Neural cell (in vitro differentiated cells): ENCODE measurements around the gene ANP32A. TPM values are rescaled to one million over a fixed set of nuclear protein-coding genes. Genes with fewer than 3 reads are reported as not detected.

Experiments
- H2AFZ ChIP-seq: fragments of 200-600, 300-800 bp; sonication (generic), shearing (Covaris generic); 2 replicates; pipeline ENCODE4 v1.6.0; 2014; ENCODE audit warnings: low read depth, mild to moderate bottlenecking, antibody characterized with exemption, low read length, moderate library complexity
- H3F3A ChIP-seq: fragments of 200-600 bp; shearing (Covaris generic); 2 replicates; pipeline ENCODE4 v1.6.1; 2016; ENCODE audit warnings: mild to moderate bottlenecking, moderate library complexity, mixed read lengths, antibody characterized with exemption, low read length; ENCODE audit not compliant: insufficient read depth, poor library complexity, severe bottlenecking
- H3K27ac ChIP-seq: fragments of 200-600, 300-800 bp; sonication (generic), shearing (Covaris generic); 2 replicates; pipeline ENCODE4 v1.5.1; 2014; ENCODE audit warnings: mild to moderate bottlenecking, low read length, moderate library complexity
- H3K27me3 ChIP-seq: fragments of 300-800, 200-600 bp; sonication (generic), shearing (Covaris generic); 2 replicates; pipeline ENCODE4 v1.6.0; 2014; ENCODE audit warnings: mild to moderate bottlenecking, low read depth, low read length, moderate library complexity; ENCODE audit not compliant: insufficient read depth
- H3K36me3 ChIP-seq: fragments of 300-800, 200-600 bp; sonication (generic), shearing (Covaris generic); 2 replicates; pipeline ENCODE4 v1.5.1; 2014; ENCODE audit warnings: mild to moderate bottlenecking, antibody characterized with exemption, low read length, moderate library complexity; ENCODE audit not compliant: insufficient read depth
- H3K4me2 ChIP-seq: fragments of 300-800, 200-600 bp; sonication (generic), shearing (Covaris generic); 2 replicates; pipeline ENCODE4 v1.6.0; 2014; ENCODE audit warnings: mild to moderate bottlenecking, low read length
- H3K4me3 ChIP-seq: fragments of 300-800, 200-600 bp; sonication (generic), shearing (Covaris generic); 2 replicates; pipeline ENCODE4 v1.5.1; 2014; ENCODE audit warnings: mild to moderate bottlenecking, low read length, moderate library complexity
- H3K79me2 ChIP-seq: fragments of 200-600 bp; shearing (Covaris generic); replicated peaks from 2 replicates; pipeline ENCODE4 v1.6.0; 2014; ENCODE audit warnings: mild to moderate bottlenecking, low read length, moderate library complexity; ENCODE audit not compliant: insufficient read depth
- H3K9ac ChIP-seq: fragments of 300-800, 200-600 bp; sonication (generic), shearing (Covaris generic); 2 replicates; pipeline ENCODE4 v1.6.1; 2016; ENCODE audit warnings: mild to moderate bottlenecking, low read length, mixed read lengths
- H3K9me2 ChIP-seq: fragments of 200-600 bp; shearing (Covaris generic); 2 replicates; pipeline ENCODE4 v1.6.1; 2016; ENCODE audit warnings: mild to moderate bottlenecking, low read length, mixed read lengths; ENCODE audit not compliant: insufficient read depth
- H3K9me3 ChIP-seq: fragments of 200-600, 300-800 bp; sonication (generic), shearing (Covaris generic); 2 replicates; pipeline ENCODE4 v1.6.1; 2016; ENCODE audit warnings: mild to moderate bottlenecking, mixed run types, low read length, moderate library complexity, mixed read lengths
- H4K20me1 ChIP-seq: fragments of 200-600 bp; shearing (Covaris generic); 2 replicates; pipeline ENCODE4 v1.6.1; 2016; ENCODE audit warnings: mild to moderate bottlenecking, mixed run types; ENCODE audit not compliant: insufficient read depth
- CTCF ChIP-seq: fragments of 450-650 bp; IDR thresholded peaks from 2 replicates; pipeline ENCODE4 v1.5.1; 2014; ENCODE audit warnings: antibody characterized with exemption, mild to moderate bottlenecking, moderate library complexity; ENCODE audit not compliant: poor library complexity, severe bottlenecking
- EP300 ChIP-seq: fragments of 450-650 bp; conservative IDR thresholded peaks from 2 replicates; pipeline ENCODE4 v1.6.1; 2014; ENCODE audit warnings: antibody characterized with exemption, mild to moderate bottlenecking, moderate library complexity; ENCODE audit not compliant: poor library complexity, severe bottlenecking
- EZH2 ChIP-seq: fragments of 200-600, 300-800 bp; shearing (Covaris generic), sonication (generic); IDR thresholded peaks from 2 replicates; pipeline ENCODE4 v1.6.1; 2014; ENCODE audit warnings: antibody characterized with exemption, low read length, borderline replicate concordance, mild to moderate bottlenecking; ENCODE audit not compliant: insufficient read depth, poor library complexity, severe bottlenecking
- MXI1 ChIP-seq: fragments of 450-650 bp; conservative IDR thresholded peaks from 2 replicates; pipeline ENCODE4 v1.6.1; 2014; ENCODE audit warnings: antibody characterized with exemption, mild to moderate bottlenecking; ENCODE audit not compliant: poor library complexity, severe bottlenecking
- POLR2AphosphoS5 ChIP-seq: IDR thresholded peaks from 2 replicates; pipeline ENCODE4 v1.6.1; 2012
- RAD21 ChIP-seq: fragments of 450-650 bp; conservative IDR thresholded peaks from 2 replicates; pipeline ENCODE4 v1.6.1; 2014; ENCODE audit warnings: antibody characterized with exemption, mild to moderate bottlenecking, moderate library complexity
- REST ChIP-seq: IDR thresholded peaks from 2 replicates; pipeline ENCODE4 v1.6.1; 2012; ENCODE audit warnings: borderline replicate concordance
- SMC3 ChIP-seq: fragments of 450-650 bp; conservative IDR thresholded peaks from 2 replicates; pipeline ENCODE4 v1.6.1; 2014; ENCODE audit warnings: antibody characterized with exemption, mild to moderate bottlenecking, moderate library complexity; ENCODE audit not compliant: poor library complexity
- TAF1 ChIP-seq: IDR thresholded peaks from 2 replicates; pipeline ENCODE4 v1.6.1; 2012; ENCODE audit warnings: low read depth
- polyA plus RNA-seq: library from polyadenylated mRNA; depleted of rRNA; stranded (reverse); fragments of >200 nt; gene quantifications from 2 replicates; pipeline ENCODE4 v1.2.3, GENCODE V29; 2014

The ANP32A gene
- polyA plus RNA-seq, 1 donor from 2014 or later = 190 TPM

GRCh38 chr15:68844856-68845550 is 24.3 kb upstream of the ANP32A start:
- H3K4me3 ChIP-seq = no peak overlapping the region
- no peak overlapping the region for H3K9ac ChIP-seq
- H4K20me1 ChIP-seq = no peaks in the 10 kb centered on the region
- H3K36me3 ChIP-seq = no peaks in the 10 kb centered on the region
- H3K27ac ChIP-seq = no peak overlapping the region
- H2AFZ ChIP-seq = no peak overlapping the region
- H3K9me3 ChIP-seq = no peaks in the 10 kb centered on the region
- no peak for TF ChIP-seq MXI1
- no peak for TF ChIP-seq CTCF
- no peak for TF ChIP-seq REST
- TF ChIP-seq TAF1 = no peak
- TF ChIP-seq RAD21 = no peak
- TF ChIP-seq SMC3 = no peak
- TF ChIP-seq POLR2AphosphoS5 = no peak
- TF ChIP-seq EP300 = no peak
- no peak for TF ChIP-seq EZH2
- no peaks in the 10 kb centered on the region for H3F3A ChIP-seq
- no peak overlapping the region for H3K4me2 ChIP-seq
- no peaks in the 10 kb centered on the region for H3K79me2 ChIP-seq
- peaks cover 21% of the 10 kb centered on the region for H3K27me3 ChIP-seq
- no peaks in the 10 kb centered on the region for H3K9me2 ChIP-seq

- Histone ChIP-seq H3K4me2 (no peak overlapping the region), H3K9me2 (no peaks in the 10 kb centered on the region), H3K27ac (no peak overlapping the region), H3K36me3 (no peaks in the 10 kb centered on the region), H2AFZ (no peak overlapping the region), H3K27me3 (peaks cover 21% of the 10 kb centered on the region), H3K9me3 (no peaks in the 10 kb centered on the region), H3K4me3 (peak overlapping the region; percentile 61), H3K79me2 (no peaks in the 10 kb centered on the region), H3K9ac (peak overlapping the region; percentile 39), H3F3A (no peaks in the 10 kb centered on the region), H4K20me1 (no peaks in the 10 kb centered on the region)
- TF ChIP-seq CTCF (no peak), RAD21 (no peak), MXI1 (no peak), POLR2AphosphoS5 (no peak), SMC3 (no peak), REST (no peak), EZH2 (no peak), TAF1 (no peak), EP300 (no peak)
Measured at GRCh38 chr15:68843425-68844311, 23.0 kb upstream of the ANP32A start.
